ENCODE measurements around the gene CDRT15L2. TPM values are rescaled to one million over a fixed set of nuclear protein-coding genes. Genes with fewer than 3 reads are reported as not detected.

CDRT15L2 gene
- not detected in 2 replicates for total RNA-seq

DNA sequence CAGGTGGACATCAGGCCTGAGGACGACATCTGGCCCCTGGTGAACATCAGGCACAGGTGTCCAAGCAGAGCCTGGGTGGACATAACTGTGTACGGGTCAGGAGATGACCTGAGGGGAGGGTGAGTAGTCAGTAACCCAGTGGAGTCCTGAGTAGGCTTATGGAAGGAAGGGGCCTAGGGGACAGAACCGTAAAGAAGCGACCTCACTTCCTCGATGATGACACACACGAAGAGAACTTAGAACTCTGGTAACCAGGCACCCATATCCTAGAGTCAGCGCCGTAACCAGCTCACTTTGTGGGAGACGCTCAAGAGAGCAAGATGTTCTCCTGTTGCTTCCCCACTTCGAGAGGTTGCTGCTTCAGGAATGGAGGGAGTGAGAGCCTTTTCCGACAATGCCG, at the start of gene CDRT15L2:
CDRT15L2 (plus strand) TSS at position 301 of the 400 bp plus-strand sequence; CDS start at position 321, 20 bp downstream.

Other genes starting within 250 kb of the CDRT15L2 start
- not detected in 2 replicates for gene LGALS9B, start 112.2 kb upstream of the CDRT15L2 start, total RNA-seq